ENCODE data around the gene KPNA4.

DNA sequence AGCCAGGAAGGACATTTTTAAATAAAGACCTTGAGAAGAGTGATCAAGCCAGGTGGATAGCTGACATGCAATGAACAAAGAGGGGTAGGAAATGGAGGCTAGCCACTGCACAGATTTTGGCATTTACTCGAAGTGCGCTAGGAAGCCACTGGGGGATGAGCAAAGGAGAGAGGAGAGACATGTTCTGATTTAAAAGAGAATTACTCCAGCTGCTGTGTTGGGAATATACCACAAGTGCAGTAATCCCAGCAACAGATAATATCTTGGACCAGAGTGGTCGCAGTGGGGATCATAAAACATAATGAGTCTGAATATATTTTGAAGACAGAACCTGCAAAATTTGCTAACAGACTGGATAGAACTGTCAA lies 19.9 kb downstream of the KPNA4 start:
- TF ChIP-seq, protein P1, sequence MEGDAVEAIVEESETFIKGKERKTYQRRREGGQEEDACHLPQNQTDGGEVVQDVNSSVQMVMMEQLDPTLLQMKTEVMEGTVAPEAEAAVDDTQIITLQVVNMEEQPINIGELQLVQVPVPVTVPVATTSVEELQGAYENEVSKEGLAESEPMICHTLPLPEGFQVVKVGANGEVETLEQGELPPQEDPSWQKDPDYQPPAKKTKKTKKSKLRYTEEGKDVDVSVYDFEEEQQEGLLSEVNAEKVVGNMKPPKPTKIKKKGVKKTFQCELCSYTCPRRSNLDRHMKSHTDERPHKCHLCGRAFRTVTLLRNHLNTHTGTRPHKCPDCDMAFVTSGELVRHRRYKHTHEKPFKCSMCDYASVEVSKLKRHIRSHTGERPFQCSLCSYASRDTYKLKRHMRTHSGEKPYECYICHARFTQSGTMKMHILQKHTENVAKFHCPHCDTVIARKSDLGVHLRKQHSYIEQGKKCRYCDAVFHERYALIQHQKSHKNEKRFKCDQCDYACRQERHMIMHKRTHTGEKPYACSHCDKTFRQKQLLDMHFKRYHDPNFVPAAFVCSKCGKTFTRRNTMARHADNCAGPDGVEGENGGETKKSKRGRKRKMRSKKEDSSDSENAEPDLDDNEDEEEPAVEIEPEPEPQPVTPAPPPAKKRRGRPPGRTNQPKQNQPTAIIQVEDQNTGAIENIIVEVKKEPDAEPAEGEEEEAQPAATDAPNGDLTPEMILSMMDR (conservative IDR thresholded peaks at IDR 0.05; ENCODE audit: low read depth, low read length): no peak
- TF ChIP-seq SMC3 (IDR thresholded peaks at IDR 0.05; ENCODE audit: low read depth, low read length) (no peak), RFX5 (IDR thresholded peaks at IDR 0.05; ENCODE audit: low read depth, low read length) (no peak), MAZ (IDR thresholded peaks at IDR 0.05; ENCODE audit: borderline replicate concordance, low read depth, low read length) (no peak), MXI1 (IDR thresholded peaks at IDR 0.05; ENCODE audit: borderline replicate concordance, low read depth, low read length) (no peak), BHLHE40 (IDR thresholded peaks at IDR 0.05; ENCODE audit: low read depth, low read length) (no peak), POLR2A (IDR thresholded peaks at IDR 0.05; ENCODE audit: low read depth, low read length) (no peak), CHD1 (IDR thresholded peaks at IDR 0.05; ENCODE audit: low read depth, low read length) (no peak), MAFK (IDR thresholded peaks at IDR 0.05; ENCODE audit: low read depth, low read length) (no peak), RAD21 (IDR thresholded peaks at IDR 0.05; ENCODE audit: low read length) (no peak), CEBPB (IDR thresholded peaks at IDR 0.05; ENCODE audit: low read depth, low read length) (no peak), RCOR1 (IDR thresholded peaks at IDR 0.05; ENCODE audit: insufficient replicate concordance, low read length) (no peak), NFE2L2 (IDR thresholded peaks at IDR 0.05; ENCODE audit: low read depth, low read length) (no peak)

Data from IMR-90 (cell line).